GM23248 (cell line): ENCODE measurements around the gene RPL6.

ENCODE experiments used
- EZH2 ChIP-seq: fragments of 200-600 bp; sonication (generic); IDR thresholded peaks from 2 replicates; pipeline ENCODE4 v1.6.1; 2018; ENCODE audit warnings: antibody characterized with exemption, mild to moderate bottlenecking; ENCODE audit not compliant: insufficient read depth, poor library complexity, severe bottlenecking
- EZH2phosphoT487 ChIP-seq: fragments of 200-600 bp; sonication (generic); IDR thresholded peaks from 2 replicates; pipeline ENCODE4 v1.6.1; 2018; ENCODE audit warnings: antibody characterized with exemption, moderate library complexity, mild to moderate bottlenecking, low read depth; ENCODE audit not compliant: insufficient read depth

DNA sequence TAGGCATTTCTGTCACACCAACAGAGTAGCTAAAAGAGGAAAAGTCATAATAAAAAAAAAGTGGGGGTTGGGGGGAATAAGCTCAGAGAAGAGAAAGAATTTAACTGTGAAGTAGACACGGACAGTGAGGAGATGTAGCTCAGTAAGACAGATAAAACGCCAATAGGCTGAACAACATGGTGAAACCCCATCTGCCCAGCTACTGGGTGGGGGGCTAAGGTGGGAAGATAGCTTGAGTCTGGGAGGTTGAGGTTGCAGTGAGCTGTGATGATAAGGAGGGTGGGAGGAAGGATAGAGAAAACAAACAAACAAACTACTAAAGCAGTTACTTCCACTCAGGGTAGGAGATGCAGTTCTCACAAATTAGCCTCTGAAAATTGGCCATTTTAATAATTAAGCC, 52.2 kb downstream of the RPL6 start:
- TF ChIP-seq EZH2 (no peak), EZH2phosphoT487 (no peak)
